ENCODE measurements around the gene SLC16A5. TPM values are rescaled to one million over a fixed set of nuclear protein-coding genes. Genes with fewer than 3 reads are reported as not detected.
"Not testable (repeated sequence)": the region's sequence is repeated elsewhere in the genome, so short reads cannot be mapped to it uniquely, and the experiment has no call there.

The SLC16A5 gene
- total RNA-seq, 6 experiments from 2014 or later, result 1.2 to 3.7 (median 1.7) TPM

DNA sequence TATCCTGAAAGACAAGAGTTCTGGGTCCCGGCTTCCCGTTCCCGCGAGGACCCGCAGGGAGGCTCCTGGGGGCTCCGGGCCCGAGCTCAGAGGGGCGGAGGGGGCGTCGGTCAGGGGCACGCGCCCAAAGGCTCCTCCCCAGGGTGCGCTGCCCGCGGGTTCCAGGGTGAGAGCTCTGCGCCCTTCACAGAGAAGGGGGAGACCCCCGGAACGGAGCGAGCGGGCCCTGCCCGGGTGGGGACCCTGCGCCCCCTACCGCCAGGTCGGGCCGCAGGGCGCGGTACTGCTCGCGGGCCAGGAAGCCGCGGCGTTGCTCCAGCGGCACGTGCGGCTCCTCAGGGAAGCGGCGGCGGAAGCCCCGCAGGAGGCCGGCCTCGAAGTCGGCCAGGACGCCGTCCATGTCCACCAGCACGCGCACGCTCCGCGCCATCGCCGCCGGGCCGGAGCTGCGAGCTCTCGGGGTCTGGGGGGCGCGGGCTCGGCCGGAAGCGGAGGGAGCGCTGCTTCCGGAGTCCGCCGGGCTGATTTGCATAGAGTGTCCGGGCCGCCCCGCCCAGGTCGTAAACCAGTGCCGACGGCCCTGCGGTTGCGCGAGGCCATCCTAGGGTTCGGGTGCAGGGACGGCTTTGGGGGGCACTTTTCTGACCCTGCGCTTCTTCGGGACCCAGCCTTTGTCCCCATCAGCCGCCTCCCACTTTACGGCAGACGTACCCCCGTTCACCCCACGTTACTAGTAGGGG is 43.7 kb downstream of the SLC16A5 start, which contains the start of gene NT5C:
TSS of gene NT5C (minus strand) at position 465 of the 740 bp plus-strand sequence. CDS start at position 430, 35 bp downstream.
- Histone ChIP-seq H3K27ac (peak within 1 kb of the TSS; percentile 66 to 85 (median 69)), H3K9me3 (no peaks in the 10 kb centered on the region), H3K36me3 (no peaks in the 10 kb centered on the region), H3K27me3 (no peaks in the 10 kb centered on the region), H3K4me3 (peak within 1 kb of the TSS; percentile 80 to 94 (median 87)), H3K4me1 (peaks cover 0 to 6% (median 0%) of the 10 kb centered on the region in 4 donors)
- DNase-seq (peak; percentile 81 to 84 (median 82)), ATAC-seq (peak; percentile 85 to 93 (median 89))
- intact Hi-C loops (cut with DNase I), result no loop called here
- TF ChIP-seq CTCF (IDR thresholded peaks at IDR 0.05) (peak; percentile 58 to 73 (median 72)), POLR2A (IDR thresholded peaks at IDR 0.05) (peak; percentile 59)
- 0% methylated on average over 5 of the region's 82 CpGs for WGBS (ENCODE audit: insufficient coverage, low coverage, low lambda C conversion rate, missing lambda C conversion rate)

GRCh38 chr17:75132018-75133000 is 44.6 kb downstream of the SLC16A5 start:
- H3K27me3 ChIP-seq; H3K4me1 ChIP-seq; intact Hi-C loops (cut with DNase I); ATAC-seq; DNase-seq; H3K9me3 ChIP-seq; H3K36me3 ChIP-seq: not testable (repeated sequence)
- Histone ChIP-seq H3K27ac (peak overlapping the region; percentile 66 to 85 (median 69)), H3K4me3 (peak overlapping the region; percentile 80 to 94 (median 87))
- 73% methylated on average over 18 of the region's 40 CpGs for WGBS (ENCODE audit: insufficient coverage, low coverage, low lambda C conversion rate, missing lambda C conversion rate)

- ATAC-seq (no peak), DNase-seq (no peak)
- Histone ChIP-seq H3K4me3 (no peak overlapping the region), H3K36me3 (no peaks in the 10 kb centered on the region), H3K9me3 (no peaks in the 10 kb centered on the region), H3K4me1 (peaks cover 0 to 6% (median 0%) of the 10 kb centered on the region in 4 donors), H3K27me3 (no peaks in the 10 kb centered on the region), H3K27ac (no peak overlapping the region)
- intact Hi-C loops (cut with DNase I), result no loop called here
- 65% methylated on average over 3 of the region's 3 CpGs for WGBS (ENCODE audit: insufficient coverage, low coverage, low lambda C conversion rate, missing lambda C conversion rate)
- no peak for TF ChIP-seq POLR2A (IDR thresholded peaks at IDR 0.05)
- no peak for TF ChIP-seq CTCF (IDR thresholded peaks at IDR 0.05)
These were observed 45.2 kb downstream of the SLC16A5 start for GRCh38 chr17:75133001-75133400.

- H3K36me3 ChIP-seq; ATAC-seq; DNase-seq; intact Hi-C loops (cut with DNase I); H3K4me1 ChIP-seq; H3K27ac ChIP-seq; H3K27me3 ChIP-seq; H3K9me3 ChIP-seq; H3K4me3 ChIP-seq: not testable (repeated sequence)
- 83% methylated on average over 5 of the region's 14 CpGs for WGBS (ENCODE audit: insufficient coverage, low coverage, low lambda C conversion rate, missing lambda C conversion rate)
These were observed 46.0 kb downstream of the SLC16A5 start for GRCh38 chr17:75133607-75134347.

- no peak overlapping the region for H3K27ac ChIP-seq
- no peak for ATAC-seq
- WGBS (ENCODE audit: insufficient coverage, low coverage, low lambda C conversion rate, missing lambda C conversion rate), result 90% methylated on average over 3 of the region's 5 CpGs
- no peak overlapping the region for H3K4me3 ChIP-seq
- intact Hi-C loops (cut with DNase I), result no loop called here
- DNase-seq, result no peak
- H3K9me3 ChIP-seq, result no peaks in the 10 kb centered on the region
- H3K36me3 ChIP-seq, result no peaks in the 10 kb centered on the region
- TF ChIP-seq CTCF (IDR thresholded peaks at IDR 0.05) (no peak), POLR2A (IDR thresholded peaks at IDR 0.05) (no peak)
- H3K27me3 ChIP-seq, result no peaks in the 10 kb centered on the region
- peaks cover 0 to 5% (median 0%) of the 10 kb centered on the region in 4 donors for H3K4me1 ChIP-seq
These were observed 47.7 kb downstream of the SLC16A5 start for GRCh38 chr17:75135452-75135851.
